NOMO-1 (cell line): ENCODE results near the gene PADI3.

Experiments used
- DNase-seq, 2 experiments: peaks; one replicate each; lab custom pipeline; 2025; ENCODE audit not compliant: unreplicated experiment in 2 of 2; lab: John Stamatoyannopoulos, UW

The PADI3 gene

DNA sequence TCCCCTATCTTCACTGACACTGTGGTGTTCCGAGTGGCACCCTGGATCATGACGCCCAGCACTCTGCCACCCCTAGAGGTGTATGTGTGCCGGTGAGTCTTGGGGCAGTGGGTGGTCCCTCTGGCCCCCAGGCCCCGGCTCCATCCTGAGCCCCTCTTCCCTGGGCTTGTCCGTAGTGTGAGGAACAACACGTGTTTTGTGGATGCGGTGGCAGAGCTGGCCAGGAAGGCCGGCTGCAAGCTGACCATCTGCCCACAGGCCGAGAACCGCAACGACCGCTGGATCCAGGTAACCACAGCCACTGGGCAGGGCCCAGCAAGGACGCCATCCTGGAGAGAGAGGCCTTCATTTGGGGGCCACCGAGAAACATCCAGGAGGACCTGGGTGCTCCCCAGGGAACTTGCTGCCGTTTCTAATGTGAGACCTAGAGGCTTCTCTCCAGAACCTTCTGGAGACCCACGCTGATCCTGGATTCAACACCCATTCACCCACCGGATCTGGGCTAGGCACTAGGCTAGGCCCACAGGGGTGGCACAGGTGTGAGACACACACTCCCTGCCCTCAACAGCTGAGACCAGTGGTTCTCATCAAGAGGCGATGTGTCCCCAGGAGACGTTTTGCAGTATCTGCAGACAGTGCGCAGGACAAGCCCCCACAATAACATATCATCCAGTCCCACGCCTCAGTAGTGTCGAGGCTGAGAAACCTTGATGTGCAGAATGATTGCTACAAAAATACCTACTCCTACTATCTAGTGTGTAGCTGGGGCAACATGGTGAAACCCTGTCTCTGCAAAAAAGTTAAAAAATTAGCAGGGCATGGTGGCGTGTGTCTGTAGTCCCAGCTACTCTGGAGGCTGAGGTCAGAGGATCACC is 22.2 kb downstream of the PADI3 start:
- no peak for DNase-seq

DNA sequence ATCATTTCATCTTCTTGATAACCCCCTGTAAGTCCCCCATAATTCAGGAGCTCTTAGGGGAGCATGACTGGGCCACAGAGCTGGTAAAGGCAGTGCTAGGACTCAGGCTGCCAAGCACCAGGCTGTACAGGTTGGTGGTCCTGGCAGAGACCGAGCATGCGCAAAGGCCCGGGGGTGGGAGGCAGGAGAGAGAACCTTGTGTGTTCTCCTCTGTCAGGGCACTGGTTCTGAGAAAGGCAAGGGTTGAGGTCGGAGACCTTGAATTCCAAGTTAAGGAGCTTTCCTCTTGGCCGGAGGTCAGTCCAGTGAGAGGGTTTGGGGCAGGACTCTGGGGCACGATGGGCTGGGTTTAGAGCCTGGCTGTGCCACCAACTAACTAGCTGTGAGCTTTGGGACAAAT is 23.2 kb downstream of the PADI3 start:
- no peak for DNase-seq

DNA sequence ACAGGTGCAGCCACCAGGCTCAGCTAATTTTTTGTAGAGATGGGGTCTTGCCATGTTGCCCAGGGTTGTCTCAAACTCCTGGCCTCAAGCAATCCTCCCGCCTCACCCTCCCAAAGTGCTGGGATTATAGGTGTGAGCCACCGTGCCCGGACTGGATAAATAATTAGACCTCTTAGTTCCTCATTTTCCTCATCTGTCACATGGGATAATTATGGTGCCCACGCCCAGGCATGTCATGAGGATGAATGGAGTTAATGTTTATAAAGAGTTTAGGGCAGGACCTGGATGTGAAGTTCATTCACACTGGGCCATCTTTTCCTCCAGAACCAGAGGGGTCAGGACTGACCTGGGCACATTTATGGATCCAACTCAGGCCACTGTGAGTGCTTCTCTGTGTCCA is 23.7 kb downstream of the PADI3 start:
- DNase-seq: peak in 1 of 2 experiments; percentile 10

DNA sequence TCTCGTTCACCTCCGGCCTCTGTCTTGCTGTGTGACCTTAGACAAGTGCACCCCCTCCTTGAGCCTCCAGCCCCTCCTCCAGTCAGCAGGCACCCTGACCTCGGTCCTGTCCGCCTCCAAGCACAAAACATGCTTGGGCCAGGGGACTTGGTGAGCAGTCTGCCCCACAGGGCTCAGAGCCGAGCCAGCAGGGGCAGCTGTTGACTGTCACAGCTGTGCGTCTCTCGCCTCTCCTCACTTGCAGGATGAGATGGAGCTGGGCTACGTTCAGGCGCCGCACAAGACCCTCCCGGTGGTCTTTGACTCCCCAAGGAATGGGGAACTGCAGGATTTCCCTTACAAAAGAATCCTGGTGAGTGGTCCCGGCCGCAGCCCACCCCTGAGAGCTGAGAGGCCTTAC is 24.2 kb downstream of the PADI3 start:
- no peak for DNase-seq

DNA sequence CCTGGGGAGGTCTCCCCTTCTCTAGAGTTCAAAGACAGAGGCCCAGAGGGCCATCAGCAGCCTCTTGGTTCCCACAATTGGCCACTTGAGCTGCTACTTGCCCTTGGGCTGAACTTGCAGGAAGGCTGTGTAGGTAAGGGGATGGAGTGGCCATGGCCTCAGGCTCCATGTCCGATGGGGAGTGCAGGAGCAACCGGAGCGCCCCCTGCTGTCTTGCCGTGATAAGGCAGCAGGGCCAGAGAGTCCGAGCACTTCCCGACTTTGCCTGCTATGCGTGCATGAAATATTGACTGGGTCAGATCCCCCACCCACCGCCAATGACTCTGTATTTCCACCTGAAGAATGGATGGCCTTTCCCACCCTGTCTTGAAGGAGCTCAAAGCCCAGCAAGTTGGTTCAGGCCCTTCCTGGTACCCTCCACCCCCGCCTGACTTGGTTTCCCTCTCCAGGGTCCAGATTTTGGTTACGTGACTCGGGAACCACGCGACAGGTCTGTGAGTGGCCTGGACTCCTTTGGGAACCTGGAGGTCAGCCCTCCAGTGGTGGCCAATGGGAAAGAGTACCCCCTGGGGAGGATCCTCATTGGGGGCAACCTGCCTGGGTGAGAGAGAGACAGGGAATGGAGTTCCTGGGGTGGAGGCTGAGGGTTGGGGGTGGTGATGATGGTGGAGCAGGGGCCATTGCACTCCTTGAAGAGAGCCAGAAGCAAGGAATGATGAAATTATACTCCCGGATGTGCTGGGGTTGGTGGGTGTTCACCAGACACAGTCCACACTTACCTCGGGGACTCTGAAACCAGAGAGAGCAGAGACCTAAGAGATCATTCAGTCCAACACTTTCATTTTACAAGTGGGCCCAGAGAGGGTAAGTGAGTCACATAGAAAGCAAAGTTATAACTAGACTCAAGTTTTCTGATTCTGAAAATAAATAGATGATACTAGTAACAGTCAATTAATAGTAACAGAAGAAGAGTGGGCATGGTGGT is 25.6 kb downstream of the PADI3 start:
- peak; percentile 37 to 48 for DNase-seq

DNA sequence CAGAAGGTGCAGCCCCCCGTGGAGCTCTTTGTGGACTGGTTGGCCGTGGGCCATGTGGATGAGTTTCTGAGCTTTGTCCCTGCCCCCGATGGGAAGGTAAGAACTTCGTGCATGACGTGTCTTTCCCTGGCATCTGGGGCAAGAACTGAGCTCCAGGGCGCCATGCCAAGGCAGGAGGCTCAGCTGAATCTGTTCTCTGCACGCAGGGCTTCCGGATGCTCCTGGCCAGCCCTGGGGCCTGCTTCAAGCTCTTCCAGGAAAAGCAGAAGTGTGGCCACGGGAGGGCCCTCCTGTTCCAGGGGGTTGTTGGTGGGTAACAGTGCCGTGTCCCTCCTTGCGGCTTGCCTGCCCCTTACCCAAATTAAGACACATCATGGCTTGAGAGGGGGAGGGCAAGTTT is 27.7 kb downstream of the PADI3 start:
- peak; percentile 43 to 62 for DNase-seq

DNA sequence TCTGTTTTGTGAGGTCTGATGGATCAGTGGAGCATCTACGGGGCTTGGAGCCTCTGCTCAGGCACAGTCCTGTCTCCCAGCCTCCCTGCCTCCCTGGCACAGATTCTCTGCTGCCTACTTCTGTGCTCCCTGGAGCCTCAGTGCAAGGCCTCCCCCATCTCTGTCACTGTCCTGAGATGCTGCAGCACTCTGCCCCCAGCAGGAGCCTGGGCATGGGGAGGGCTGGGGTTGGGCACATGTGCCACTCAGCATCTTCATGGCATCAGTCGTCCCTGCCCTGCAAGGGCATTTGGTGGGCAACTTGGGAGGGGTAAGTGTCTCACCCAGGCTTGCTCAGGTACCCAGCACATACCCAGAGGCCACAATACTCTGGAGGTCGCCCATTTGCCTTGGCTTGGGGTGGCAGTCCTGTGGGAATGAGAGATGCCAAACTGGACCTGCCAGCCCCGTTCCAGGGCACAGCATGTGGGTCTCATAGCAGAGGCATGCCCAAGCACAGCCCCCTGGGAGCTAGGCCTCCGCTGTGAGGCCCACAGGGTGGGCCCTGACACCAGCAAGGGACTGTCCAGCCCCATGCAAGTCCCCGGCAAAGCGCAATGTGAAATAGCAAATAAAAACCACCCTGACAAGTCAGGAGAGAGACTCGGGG is 28.7 kb downstream of the PADI3 start:
- no peak for DNase-seq

DNA sequence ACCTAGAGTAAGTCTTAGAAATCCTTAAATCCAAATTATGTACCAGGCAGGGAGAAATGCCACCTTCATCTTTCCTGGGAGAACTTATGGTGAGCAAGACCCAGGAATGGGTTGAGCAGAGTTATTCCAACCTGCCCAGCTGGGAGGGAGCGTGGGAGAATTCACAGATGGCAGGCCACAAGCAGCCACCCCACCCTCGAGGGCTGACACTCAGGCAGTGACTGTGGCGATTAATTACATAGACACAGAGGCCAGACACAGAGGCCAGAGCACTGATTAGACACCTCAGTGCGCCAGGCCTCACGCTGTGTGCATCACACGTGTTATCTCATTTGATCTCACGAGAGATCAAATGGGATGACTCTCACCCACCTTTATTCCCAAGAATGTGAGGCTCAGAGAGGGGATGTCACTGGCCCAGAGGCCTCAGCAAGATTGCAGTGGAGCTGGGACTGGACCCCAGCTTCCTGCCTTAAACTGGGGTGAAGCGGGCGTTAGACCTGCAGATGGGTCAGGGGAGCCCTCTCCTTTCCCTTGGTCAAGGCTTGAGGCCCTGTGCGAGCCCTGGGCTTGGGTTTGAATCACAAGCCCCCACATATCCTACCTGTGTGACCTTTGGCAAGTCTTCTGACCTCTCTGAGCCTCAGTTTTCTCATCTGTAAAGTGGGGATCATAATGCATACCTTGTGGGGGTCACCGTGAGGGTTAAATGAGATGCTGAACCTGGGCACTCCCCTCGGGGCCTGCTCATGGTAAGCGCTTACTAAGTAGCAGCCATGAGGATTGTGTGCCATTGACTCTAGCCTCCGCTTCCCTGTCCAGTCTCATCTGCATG is 30.3 kb downstream of the PADI3 start:
- DNase-seq: no peak

DNA sequence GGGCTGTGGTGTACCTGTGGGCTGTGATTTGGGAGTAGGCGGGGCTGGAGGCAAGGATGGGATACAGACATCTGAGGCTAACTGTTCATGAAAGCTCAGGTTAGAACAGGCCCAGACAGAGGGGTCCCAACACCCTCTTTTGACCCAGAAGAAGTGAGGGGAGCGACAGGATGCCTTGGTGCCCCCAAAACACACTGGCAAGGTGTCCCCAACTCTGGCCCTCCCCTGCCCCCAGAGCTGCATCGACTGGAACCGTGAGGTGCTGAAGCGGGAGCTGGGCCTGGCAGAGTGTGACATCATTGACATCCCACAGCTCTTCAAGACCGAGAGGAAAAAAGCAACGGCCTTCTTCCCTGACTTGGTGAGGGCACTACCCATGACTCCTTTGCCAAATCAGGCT is 31.5 kb downstream of the PADI3 start:
- DNase-seq: no peak

DNA sequence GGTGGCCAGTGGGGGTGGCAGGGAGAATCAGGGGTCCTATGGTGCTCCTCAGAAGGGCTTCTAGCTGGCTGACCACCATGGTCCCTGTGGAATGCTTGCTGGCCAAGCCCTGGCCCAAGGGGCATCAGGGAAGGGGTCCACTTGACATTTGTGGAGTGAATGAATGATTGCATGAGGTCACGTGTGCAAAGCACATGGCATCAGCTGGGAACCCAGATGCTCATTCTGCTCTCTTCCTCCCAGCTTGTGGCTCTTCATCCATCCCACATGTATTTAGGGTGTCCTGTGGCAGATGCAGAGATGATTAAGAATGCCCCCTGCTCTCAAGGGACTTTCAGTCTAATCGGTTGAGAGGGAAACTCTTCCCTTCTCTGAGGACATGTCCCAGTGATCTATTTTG is 32.0 kb downstream of the PADI3 start:
- no peak for DNase-seq

DNA sequence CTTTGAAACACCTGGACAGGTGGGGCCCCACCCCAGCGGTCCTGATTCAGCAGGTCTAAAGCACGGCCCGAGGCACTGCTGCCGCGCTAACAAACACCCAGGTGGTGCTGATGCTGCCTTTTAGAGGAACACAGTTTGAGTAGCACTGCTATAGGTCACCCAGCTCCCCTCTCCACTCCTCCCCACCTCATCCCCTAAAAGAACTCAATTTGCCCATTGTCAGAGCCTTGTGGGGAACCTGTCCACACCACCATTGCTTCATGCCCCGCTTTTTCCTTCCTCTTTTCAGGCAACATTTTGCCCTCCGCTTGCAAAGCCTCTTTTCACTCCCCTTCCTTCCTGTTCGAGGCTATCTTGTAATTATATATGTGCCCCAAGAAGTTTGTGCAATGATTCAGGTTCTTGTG is 32.9 kb downstream of the PADI3 start:
- DNase-seq: peak; percentile 98 to 99

DNA sequence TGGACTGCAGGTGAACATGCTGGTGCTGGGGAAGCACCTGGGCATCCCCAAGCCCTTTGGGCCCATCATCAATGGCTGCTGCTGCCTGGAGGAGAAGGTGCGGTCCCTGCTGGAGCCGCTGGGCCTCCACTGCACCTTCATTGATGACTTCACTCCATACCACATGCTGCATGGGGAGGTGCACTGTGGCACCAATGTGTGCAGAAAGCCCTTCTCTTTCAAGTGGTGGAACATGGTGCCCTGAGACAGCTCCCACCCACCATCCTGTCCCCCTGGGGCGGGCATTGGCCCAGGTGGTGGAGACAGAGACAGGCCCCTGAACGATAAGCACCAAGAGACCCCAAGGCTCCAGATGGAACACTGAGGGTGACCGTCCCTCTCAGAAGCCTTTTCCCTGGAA is 33.9 kb downstream of the PADI3 start:
- no peak for DNase-seq

DNA sequence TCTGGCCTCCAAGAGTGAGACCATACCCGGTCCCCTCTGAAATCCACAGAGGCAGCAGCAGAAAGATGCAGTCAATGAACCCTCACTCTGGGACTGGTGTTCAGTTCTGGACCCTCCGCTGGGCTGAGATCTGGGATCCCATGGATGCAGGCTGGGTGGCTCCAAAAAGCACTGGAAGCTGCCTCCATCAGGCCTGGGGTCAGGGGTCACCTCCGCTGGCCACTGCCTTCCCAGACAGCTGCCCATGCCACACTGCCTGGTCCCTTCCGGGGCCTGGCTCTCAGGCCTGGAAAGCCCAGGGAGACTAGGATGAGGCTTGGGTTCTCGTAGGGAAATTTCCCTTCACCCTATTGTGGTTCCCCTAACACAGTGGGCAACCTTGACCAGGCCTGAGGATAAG is 37.7 kb downstream of the PADI3 start:
- no peak for DNase-seq

DNA sequence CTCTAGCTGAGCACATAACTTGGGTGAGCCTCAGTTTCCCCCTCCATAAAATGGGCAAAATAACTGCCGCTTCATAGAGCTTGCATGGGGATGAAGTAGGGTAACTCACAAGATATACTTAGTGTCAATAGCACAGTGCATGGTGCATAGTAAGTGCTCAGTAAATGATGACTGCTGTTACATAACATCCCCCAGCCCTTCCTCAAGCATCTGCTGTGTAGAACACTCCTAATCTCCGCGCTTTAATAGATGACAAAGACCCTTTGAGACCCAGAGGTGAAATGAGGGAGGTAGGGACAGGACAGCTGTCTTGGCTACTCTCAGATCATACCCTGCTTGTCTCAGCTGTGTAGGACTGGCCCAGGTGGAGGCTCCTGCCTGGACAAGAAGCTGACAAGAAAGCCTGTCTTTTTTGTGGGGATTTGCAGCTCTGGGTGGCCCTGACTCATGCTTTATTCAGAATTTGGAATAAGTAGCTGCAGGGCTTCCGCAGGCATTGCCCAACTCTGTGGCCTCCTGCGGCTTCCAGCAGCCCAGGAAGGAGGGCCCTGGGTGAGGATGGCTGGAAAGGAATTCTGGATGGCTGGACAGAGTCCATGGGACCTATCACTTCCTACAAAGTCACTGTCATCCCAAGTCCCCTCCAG is 38.4 kb downstream of the PADI3 start:
- peak; percentile 43 to 59 for DNase-seq

DNA sequence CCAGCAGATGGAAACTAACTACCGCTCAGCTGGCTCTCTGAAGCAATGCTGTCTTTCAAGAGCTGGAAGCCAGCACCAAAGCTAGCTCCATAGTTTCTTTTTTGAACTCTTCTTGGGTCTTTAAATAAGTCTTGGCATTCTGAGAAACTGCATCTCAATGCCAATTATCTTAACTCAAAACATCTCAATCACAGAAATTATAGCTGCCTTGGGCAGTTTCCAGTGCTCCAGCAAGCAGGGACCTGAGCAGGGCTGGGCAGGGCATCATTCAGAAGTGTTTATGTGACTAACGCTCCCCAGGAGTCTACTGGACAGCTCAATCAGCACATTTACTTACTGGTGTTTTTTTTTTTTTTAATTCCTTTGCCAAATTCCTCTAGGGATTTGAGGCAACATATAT is 40.8 kb downstream of the PADI3 start:
- no peak for DNase-seq

DNA sequence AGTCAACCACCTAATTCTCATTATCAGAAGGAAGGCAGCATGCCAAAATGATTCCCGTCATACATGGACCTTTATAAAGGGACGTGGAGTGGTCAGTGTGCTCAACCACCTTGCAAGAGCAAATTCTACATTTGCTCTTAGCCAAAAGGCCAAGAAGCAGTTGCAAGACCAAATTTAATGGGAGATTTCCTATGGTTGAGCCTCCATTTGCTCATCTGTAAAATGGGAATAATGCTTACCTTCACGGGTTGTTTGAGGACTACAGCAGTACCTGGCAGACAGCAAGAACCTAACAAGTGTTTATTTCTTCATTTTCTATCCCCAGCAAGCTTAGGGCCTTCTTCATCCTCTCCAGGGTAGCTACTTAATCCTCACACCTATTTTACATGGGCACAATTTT is 41.7 kb downstream of the PADI3 start:
- DNase-seq: no peak

DNA sequence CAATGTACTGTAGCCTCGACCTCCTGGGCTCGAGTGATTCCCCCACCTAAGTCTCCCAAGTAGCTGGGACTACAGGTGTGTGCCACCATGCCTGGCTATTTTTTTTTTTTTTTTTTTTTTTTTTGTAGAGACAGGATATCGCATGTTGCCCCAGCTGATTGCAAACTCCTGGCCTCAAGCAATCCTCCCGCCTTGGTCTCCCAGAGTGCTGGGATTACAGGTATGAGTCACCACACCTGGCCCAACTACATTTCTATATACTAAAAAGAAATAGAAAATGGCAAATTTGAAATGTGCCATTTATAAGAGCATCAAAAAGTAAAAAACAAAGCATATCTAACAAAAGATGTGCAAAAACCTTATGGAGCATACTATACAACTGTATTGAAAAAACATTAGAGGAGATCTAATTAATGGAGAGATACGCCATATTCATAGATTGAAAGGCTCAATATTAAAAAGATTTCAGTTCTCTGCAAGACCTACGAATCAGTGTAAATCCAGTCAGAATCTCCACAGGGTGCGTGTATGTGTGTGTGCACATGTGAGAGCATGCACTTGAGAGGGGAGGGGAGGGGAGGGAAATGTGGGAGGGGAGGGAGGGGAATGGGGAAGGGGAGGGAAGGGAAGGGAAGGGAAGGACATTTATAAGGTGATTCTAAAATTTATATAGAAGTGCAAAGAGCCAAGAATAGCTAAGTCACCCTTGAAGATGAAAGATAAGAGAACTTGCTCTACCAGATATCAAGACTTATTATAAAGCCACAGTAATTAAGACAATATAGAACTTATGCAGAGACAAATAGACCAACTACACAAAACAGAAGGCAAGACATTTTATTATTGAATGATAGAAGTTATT is 43.6 kb downstream of the PADI3 start:
- no peak for DNase-seq

DNA sequence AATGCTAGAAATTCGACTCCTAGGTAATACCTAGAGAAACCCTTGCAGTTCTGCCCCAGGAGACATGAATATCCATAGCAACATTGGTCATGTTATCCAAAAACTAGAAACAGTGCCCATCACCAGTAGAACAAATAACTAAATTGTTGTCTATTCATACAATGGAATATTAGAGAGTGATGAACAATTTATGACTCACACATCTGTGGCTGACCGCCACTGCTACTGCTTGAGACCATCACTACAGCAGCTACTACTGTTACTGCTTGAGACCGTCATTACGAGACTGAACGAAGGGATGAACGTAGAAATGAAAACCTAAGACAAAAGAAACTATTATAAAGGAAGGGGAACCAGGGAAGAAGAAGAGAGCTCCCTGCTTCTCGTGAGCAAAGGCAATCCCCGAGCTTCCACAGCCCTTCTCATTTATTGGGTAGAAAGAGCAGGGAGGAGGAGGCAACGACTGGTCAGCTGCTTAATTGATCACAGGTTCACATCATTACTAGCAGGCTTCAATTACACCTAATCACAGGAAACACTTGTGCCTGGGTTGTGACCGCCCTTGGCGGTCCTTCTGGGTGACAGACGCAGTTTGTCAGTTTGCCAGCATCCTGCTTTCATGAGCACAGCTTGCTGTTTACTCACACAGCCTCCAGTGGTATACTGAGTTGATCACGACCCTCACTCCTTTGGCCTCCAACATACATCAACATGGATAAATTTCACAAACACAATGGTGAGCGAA is 45.0 kb downstream of the PADI3 start:
- DNase-seq: no peak
